Measurements from ENCODE around the gene KRT71. TPM values are rescaled to one million over a fixed set of nuclear protein-coding genes. Genes with fewer than 3 reads are reported as not detected.

The KRT71 gene
- total RNA-seq, 1 experiment from 2014 or later: not detected

GRCh38 chr12:52533686-52534470, 19.1 kb downstream of the KRT71 start (continued):
- TF ChIP-seq REST (IDR thresholded peaks at IDR 0.05; ENCODE audit: low read depth) (no peak), POLR2AphosphoS5 (IDR thresholded peaks at IDR 0.05; ENCODE audit: low read depth, low read length) (no peak), EGR1 (IDR thresholded peaks at IDR 0.05; ENCODE audit: low read depth) (no peak)

DNA sequence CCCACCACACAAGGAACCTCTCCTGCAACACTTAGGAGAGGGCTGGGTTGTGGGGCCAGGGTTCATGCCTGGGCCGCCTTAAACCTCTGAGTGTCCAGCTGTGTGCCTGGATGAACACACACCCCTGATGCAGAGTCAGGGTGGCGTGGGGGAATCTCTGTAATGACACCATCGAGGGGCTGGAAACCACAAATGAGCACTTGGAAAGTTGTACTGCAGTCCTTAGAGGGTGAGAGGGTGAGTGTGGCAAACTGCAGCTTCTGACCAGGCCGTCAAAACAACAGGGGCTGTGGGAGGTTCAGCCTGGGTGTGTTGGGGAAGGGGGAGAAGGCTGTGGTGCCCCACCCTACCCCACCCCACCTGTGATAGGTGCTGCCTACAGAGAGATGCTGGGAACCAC, 20.3 kb downstream of the KRT71 start:
- CTCF ChIA-PET: interaction anchor here (0.6 kb wide), 1 partner anchor 142 kb away, joined by 4 read pairs; no protein-coding TSS in a partner anchor
- no peaks in the 10 kb centered on the region for H3K36me3 ChIP-seq (ENCODE audit: control insufficient read depth in 1 of 2, insufficient read depth in 2 of 2, low read length in 2 of 2)
- DNase-seq (ENCODE audit: low read depth, low spot score) (no peak), ATAC-seq (no peak)
- TF ChIP-seq EZH2 (IDR thresholded peaks at IDR 0.05) (no peak), ELF1 (IDR thresholded peaks at IDR 0.05; ENCODE audit: borderline replicate concordance, low read depth) (no peak), TCF7L2 (IDR thresholded peaks at IDR 0.05; ENCODE audit: borderline replicate concordance, extremely low read depth, insufficient read depth, insufficient read length) (no peak), YY1 (IDR thresholded peaks at IDR 0.05; ENCODE audit: extremely low read depth, insufficient replicate concordance, low read depth, low read length) (no peak)
- TF ChIP-seq, protein P1, sequence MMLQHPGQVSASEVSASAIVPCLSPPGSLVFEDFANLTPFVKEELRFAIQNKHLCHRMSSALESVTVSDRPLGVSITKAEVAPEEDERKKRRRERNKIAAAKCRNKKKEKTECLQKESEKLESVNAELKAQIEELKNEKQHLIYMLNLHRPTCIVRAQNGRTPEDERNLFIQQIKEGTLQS (IDR thresholded peaks at IDR 0.05): no peak
- no peak overlapping the region for H3K4me3 ChIP-seq (replicated peaks in 1 of 2; ENCODE audit: low read depth in 1 of 2, low read length in 2 of 2)
- no peaks in the 10 kb centered on the region for H3K79me2 ChIP-seq (ENCODE audit: insufficient read depth, low read length)
- no peaks in the 10 kb centered on the region for H3K9me3 ChIP-seq (ENCODE audit: control insufficient read depth in 1 of 2, insufficient read depth in 1 of 2, low read depth in 1 of 2, low read length in 2 of 2)
- no TSS peak for BruUV-seq (replicated peaks)
- intact Hi-C loops (cut with micrococcal nuclease): no loop called here
- H3K4me1 ChIP-seq (ENCODE audit: control insufficient read depth in 1 of 2, insufficient read depth in 2 of 2, low read length in 2 of 2): no peaks in the 10 kb centered on the region
- H4K20me1 ChIP-seq (ENCODE audit: insufficient read depth): no peaks in the 10 kb centered on the region
- POLR2A ChIA-PET: no interaction called here
- RAD21 ChIA-PET (ENCODE audit: low non-redundant PET in 1 of 2, low total read pairs in 2 of 2, uncharacterized antibody in 2 of 2, unreplicated experiment in 2 of 2): no interaction called here
- no peak overlapping the region for H3K9ac ChIP-seq (ENCODE audit: low read length)
- no peak overlapping the region for H2AFZ ChIP-seq (ENCODE audit: low read depth, low read length, poor library complexity, severe bottlenecking)
- no peaks in the 10 kb centered on the region for H3K27me3 ChIP-seq (ENCODE audit: insufficient read depth, low read length)
- no peak overlapping the region for H3K4me2 ChIP-seq (ENCODE audit: low read length)
- H3K9me2 ChIP-seq (ENCODE audit: insufficient read depth): no peaks in the 10 kb centered on the region
- H3K27ac ChIP-seq (ENCODE audit: low read depth, low read length): no peak overlapping the region
